NCI-H2081 (cell line): ENCODE data around the gene PCDH19.
A peak's percentile ranks its signal among the peaks of the same experiment; 100 is the strongest.

Source experiments
- DNase-seq, 2 experiments: peaks; one replicate each; lab custom pipeline; 2025; lab: John Stamatoyannopoulos, UW

PCDH19 gene

DNA sequence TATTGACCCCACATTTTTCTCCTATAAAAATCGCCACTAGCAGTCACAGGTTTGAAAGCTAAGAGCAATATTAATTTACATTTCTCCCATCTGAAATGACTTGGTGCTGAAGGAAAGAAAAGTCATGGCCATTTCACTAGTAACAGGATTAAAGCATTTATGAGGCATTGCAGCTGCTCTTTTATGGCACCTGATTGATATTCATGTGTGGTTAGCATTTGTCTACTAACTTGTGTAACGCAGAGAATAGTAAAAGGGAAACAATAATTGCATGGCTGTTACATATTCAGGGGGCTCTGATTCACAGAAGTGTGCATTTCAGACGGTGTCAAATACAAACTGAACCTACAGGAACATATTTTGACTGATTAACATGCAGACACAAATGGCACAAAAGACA, 5.2 kb downstream of the PCDH19 start:
- no peak for DNase-seq

GRCh38 chrX:100395781-100396180, 14.3 kb downstream of the PCDH19 start:
- no peak for DNase-seq

DNA sequence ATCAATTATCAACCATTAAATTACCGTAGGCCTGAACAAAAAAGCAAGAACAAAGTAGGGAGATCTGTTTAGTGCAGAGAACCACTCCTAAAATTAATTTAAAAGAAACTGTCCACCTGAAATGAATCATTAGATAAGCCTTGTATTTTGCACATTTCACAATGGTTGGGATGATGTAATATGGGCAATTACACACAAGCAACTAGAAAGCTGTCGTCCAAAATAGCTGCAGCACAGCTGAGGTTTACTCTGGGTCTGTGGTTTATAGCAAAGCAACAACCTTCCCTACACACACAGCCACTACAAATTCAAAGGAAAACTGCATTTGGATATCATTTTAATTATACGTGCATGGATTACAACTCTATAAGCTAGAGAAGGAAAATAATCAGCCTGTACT, 28.5 kb downstream of the PCDH19 start:
- DNase-seq: peak in 1 of 2 experiments; percentile 31

DNA sequence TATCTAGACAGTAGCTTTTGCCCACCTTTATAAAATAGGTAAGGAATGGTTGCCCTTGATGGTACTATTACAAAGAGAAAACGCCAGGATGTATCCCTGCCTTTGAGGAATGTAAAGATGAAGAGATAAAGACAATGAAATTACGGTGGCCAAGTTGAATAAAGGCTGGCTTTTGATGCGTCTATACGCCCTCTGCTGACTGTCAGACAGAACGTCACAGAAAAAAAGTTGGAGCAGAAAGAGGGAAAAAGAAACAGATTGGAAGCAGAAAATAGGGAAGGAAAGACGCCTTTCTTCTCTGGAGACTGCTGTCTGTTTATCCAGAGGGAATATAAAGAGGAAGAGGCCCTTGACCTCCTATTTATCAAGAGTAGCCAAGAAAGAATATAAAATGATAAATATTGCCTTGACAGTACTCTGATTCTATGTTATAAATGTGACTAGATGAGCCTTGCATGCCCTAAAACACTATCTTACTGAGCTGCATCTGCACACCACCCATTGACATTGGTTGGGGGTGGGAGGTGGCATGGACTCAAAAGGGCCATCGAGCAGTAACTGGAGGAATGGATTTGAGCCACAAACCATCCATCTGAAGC, 30.6 kb downstream of the PCDH19 start:
- DNase-seq: peak; percentile 24 to 44

DNA sequence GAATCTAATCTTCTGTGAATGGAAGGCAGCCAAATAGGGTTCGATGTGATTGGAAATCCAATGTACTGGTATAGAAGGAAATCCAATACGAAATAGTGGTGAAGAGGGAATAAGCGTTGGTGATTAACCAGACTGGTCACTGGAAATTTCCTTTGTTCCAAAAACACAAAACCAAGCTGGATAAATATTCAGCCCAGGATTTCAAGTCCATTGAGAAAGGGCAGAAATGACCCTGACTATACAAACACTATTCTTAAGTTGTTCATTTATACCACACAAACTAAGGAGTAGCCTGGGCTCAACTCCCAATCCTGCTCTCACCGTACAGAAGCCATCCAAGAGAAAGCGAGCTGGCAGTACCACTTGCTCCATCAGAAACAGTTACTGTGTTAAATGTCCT, 32.2 kb downstream of the PCDH19 start:
- no peak for DNase-seq

DNA sequence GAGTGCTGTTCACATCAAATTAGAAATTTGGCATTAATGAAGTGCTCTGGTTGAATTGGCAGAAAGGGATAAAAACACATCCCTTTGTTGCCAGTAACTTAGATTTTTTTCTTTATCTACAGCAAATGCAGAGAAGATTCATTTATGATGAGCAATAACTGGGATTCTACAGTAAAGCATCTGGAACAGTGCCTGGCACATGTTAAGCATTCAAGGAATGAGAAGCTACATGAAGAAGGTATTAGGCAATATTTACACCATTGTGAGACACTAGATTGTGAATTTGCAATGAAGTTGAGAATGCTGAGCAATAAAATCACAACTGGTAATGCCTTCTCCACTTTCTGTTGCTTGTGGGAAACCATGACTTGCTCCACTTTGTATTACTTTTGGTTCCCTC, 33.5 kb downstream of the PCDH19 start:
- no peak for DNase-seq

GRCh38 chrX:100373673-100374072, 36.4 kb downstream of the PCDH19 start:
- DNase-seq: no peak

DNA sequence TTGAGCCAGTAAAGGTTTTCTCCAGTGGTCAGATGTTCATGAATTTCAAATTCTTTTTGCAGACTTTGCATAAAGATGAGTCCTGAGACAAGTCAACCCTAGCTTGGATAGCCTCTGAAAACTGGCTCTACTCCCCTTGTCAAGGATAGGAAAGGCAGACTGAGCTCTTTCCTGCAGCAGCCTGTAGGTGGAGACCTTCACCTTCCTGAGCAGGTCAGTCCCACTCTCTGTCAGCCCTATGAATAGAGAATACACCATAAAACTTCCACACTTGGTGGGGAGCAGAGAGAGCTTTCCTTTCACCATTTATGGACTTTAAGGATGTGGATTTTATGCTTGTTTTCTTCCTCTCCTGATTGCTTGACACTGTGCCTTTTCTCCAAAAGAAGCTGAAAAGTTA, 41.9 kb downstream of the PCDH19 start:
- peak; percentile 13 to 41 for DNase-seq

GRCh38 chrX:100363896-100364295, 46.2 kb downstream of the PCDH19 start:
- DNase-seq: no peak

GRCh38 chrX:100358766-100359165, 51.3 kb downstream of the PCDH19 start:
- peak in 1 of 2 experiments; percentile 71 for DNase-seq

- DNase-seq: no peak
Observed at GRCh38 chrX:100356351-100356896, 53.6 kb downstream of the PCDH19 start.

DNA sequence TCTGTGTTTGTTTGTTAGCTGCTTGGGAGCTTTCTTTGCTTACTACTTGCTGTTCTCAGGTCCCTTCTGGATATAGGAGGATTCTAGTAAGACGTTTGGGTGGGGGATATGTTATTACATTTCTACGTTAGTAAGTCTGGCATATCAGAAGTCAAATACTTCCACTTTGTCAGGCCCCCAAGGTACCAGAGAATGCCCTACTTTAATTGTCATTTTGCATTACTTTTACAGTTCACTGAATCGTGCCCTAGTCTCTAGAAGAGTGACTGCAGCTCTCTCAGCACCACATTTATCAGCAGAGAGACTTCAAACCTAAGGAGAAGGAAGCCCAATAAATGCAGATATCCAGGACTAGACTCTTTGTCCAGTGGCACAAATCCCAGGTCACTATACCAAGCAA, 54.4 kb downstream of the PCDH19 start:
- no peak for DNase-seq

- no peak for DNase-seq
Observed at GRCh38 chrX:100353326-100353725, 56.7 kb downstream of the PCDH19 start.

- no peak for DNase-seq
Observed at GRCh38 chrX:100350704-100351489, 59.2 kb downstream of the PCDH19 start.

- no peak for DNase-seq
Observed at GRCh38 chrX:100349391-100349790, 60.7 kb downstream of the PCDH19 start.

DNA sequence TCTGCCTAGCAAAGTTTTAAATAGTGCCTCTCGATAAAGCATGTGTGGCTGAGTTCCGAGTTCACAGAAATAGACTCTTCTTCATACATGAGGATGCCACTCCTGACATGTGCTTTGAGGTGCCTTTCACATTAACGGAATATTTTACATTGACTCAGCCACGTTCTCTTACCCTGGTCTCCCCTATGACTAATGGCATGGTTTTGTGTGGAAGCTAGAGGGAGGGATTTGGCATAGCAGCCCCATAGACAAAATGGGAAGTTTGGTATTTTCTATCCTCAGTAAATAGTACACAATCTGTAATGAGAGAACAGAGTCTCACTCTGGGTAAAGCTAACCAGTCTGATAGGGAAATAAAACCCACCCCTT, 68.9 kb downstream of the PCDH19 start:
- no peak for DNase-seq

DNA sequence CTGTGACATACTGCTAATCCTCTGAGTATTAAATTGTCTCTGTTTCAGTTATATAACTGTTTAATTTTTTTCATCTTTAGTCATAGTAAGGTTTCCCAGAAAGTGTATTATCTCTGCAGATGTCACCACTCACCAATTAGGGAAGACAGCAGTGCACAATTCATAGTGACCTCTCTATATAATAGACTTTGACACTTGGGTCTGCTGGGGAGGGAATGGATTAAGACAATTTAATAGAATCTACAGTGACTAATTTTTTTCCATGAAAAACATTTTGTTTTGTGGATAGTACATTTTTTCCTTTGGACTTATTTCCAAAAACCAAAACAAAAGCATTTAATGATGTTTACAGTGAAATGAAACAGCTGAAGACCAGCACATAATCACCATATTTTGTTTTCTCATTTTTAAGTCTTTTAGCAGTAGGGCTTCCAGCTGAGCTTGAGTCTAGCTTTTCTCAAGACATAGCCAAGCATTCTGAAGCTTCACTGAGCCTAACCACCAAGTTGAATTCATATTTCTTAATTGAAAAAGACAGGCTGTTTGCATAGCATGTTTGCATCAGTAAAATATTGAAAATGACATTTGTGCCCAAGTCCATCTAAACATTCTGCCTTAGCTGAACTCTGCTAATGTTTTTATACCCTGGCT, 69.5 kb downstream of the PCDH19 start:
- DNase-seq: no peak

- no peak for DNase-seq
Observed at GRCh38 chrX:100328351-100328750, 81.7 kb downstream of the PCDH19 start.

DNA sequence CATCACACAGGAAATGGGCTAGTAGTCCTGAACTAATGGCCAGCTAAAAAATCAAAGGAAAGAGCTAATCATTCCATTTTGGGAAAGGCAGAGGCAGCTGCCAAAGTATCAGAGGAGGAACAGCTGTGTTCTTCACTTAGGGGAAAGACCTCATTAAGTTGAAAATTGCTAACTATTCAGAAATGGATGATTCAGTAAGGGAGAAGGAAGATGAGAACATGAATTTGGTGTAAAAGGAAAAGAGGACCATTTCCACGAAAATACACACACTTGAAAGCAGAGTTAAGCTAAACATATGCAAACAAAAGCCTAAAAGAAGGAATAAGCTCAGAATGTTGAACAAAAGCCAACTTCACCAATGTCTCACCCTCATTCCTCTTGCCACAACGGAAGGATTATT, 90.4 kb downstream of the PCDH19 start:
- no peak for DNase-seq

DNA sequence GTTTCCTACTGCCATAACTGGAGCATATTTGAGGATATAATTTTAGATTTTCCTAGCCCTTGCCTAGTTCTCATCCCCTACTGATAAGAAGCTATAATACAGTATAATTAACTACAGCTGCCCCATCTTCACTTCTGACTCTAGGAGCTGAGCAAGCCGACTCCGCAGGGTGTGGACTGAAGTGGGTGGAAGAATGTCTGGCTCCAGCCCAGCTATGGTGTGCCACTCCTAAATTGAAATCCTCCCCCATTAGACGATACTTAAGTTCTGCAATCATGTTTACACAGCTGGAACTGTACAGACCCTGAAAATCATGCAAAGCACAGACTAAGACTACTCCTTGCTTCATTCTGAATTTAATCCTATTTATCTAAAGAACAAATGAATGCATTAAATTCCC, 93.1 kb downstream of the PCDH19 start:
- DNase-seq: no peak

DNA sequence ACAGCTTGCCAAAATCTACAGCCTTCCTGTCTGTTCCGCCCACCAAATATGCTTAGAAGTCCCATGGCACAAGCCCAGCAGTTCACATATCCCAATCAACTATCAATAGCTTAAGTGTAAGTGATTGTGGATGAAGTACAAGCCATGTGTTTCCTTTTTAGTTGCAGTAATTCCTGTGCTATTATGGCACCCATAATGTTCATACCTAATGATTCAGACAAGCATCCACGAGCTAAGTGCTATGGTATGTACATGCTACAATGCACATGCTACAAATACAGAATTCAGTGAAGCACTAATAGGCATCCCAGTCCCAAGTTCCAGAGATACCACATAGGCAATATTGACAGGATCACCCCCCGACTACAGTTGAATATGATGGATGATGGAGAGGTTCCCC, 94.5 kb downstream of the PCDH19 start:
- no peak for DNase-seq

GRCh38 chrX:100299559-100299958, 110.5 kb downstream of the PCDH19 start:
- DNase-seq: no peak

DNA sequence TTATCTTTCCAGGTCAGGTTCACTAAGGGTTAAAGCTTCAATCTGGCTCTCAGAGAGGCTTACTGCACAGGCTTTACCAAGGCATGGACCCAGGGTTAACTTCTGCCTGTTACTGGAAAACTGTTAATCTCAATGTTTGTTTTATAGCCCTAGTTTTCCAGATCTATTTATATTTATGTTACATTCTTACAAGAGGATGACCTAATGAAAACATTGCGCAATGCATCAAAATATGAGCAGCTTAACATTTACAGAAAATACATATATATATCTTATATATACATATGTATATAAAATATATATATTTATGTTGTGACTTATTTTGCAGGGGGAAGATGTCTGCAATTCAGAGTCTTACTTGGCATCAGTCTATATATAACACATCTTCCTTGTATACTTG, 112.3 kb downstream of the PCDH19 start:
- DNase-seq: no peak
